DMS114 treated with DMSO at 0.1 percent for 48 hours (cell line): ENCODE measurements around the gene MICALL2.

Experiments used
- DNase-seq: peaks from one replicate; lab custom pipeline; 2025; ENCODE audit not compliant: unreplicated experiment; lab: John Stamatoyannopoulos, UW

MICALL2 gene

GRCh38 chr7:1493571-1493970 is 34.3 kb upstream of the MICALL2 start:
- no peak for DNase-seq

GRCh38 chr7:1493129-1493528 is 33.9 kb upstream of the MICALL2 start:
- DNase-seq = no peak

GRCh38 chr7:1492640-1493039 is 33.4 kb upstream of the MICALL2 start:
- no peak for DNase-seq

GRCh38 chr7:1492221-1492620 is 33.0 kb upstream of the MICALL2 start:
- DNase-seq = no peak

- DNase-seq = no peak
Observed at GRCh38 chr7:1490837-1491236, 31.6 kb upstream of the MICALL2 start.

- no peak for DNase-seq
Observed at GRCh38 chr7:1489336-1489735, 30.1 kb upstream of the MICALL2 start.

GRCh38 chr7:1488016-1488415 is 28.7 kb upstream of the MICALL2 start:
- DNase-seq = no peak

GRCh38 chr7:1487466-1487865 is 28.2 kb upstream of the MICALL2 start:
- DNase-seq = no peak

- no peak for DNase-seq
Observed at GRCh38 chr7:1486571-1486970, 27.3 kb upstream of the MICALL2 start.

- no peak for DNase-seq
Observed at GRCh38 chr7:1485156-1485555, 25.9 kb upstream of the MICALL2 start.

GRCh38 chr7:1484569-1484968 is 25.3 kb upstream of the MICALL2 start:
- no peak for DNase-seq

- DNase-seq = no peak
Observed at GRCh38 chr7:1483536-1484505, 24.6 kb upstream of the MICALL2 start.

GRCh38 chr7:1483079-1483478 is 23.8 kb upstream of the MICALL2 start:
- DNase-seq = no peak

GRCh38 chr7:1481300-1481699 is 22.0 kb upstream of the MICALL2 start:
- DNase-seq = no peak

- DNase-seq = no peak
Observed at GRCh38 chr7:1480670-1481069, 21.4 kb upstream of the MICALL2 start.

GRCh38 chr7:1479287-1479686 is 20.0 kb upstream of the MICALL2 start:
- DNase-seq = no peak

GRCh38 chr7:1478480-1478879 is 19.2 kb upstream of the MICALL2 start:
- DNase-seq = no peak

- no peak for DNase-seq
Observed at GRCh38 chr7:1476859-1477258, 17.6 kb upstream of the MICALL2 start.

- no peak for DNase-seq
Observed at GRCh38 chr7:1475991-1476390, 16.7 kb upstream of the MICALL2 start.

GRCh38 chr7:1475393-1475792 is 16.1 kb upstream of the MICALL2 start:
- no peak for DNase-seq

GRCh38 chr7:1474736-1475135 is 15.5 kb upstream of the MICALL2 start:
- no peak for DNase-seq

GRCh38 chr7:1473864-1474512 is 14.7 kb upstream of the MICALL2 start:
- peak; percentile 14 for DNase-seq
